Memory B cell (primary cell): ENCODE results near the gene DOK4.

ENCODE experiments used
- ATAC-seq: fragments of 150-1000 bp; cut with Tn5 transposase; 2 replicates; pipeline ENCODE4 v1.10.0; 2021; ENCODE audit warnings: low read depth, mild to moderate bottlenecking, moderate library complexity
- DNase-seq, 2 donors: peaks; one replicate each; pipeline ENCODE4 v3.0.0; 2022; ENCODE audit warnings: low spot score in 2 of 2
- H3K27ac Mint-ChIP-seq: one replicate; pipeline ENCODE4 v1.8.0; 2022; ENCODE audit warnings: mild to moderate bottlenecking, moderate library complexity, mixed read lengths
- H3K27me3 Mint-ChIP-seq: one replicate; pipeline ENCODE4 v1.8.0; 2022; ENCODE audit warnings: mixed read lengths
- H3K36me3 Mint-ChIP-seq: one replicate; pipeline ENCODE4 v1.8.0; 2022; ENCODE audit warnings: mild to moderate bottlenecking, mixed read lengths
- H3K4me1 Mint-ChIP-seq: one replicate; pipeline ENCODE4 v1.8.0; 2022; ENCODE audit warnings: mixed read lengths
- H3K4me3 Mint-ChIP-seq: one replicate; pipeline ENCODE4 v1.8.0; 2022; ENCODE audit warnings: mild to moderate bottlenecking, moderate library complexity, mixed read lengths
- H3K9me3 Mint-ChIP-seq: one replicate; pipeline ENCODE4 v1.8.0; 2022; ENCODE audit warnings: mixed read lengths

DOK4 gene

GRCh38 chr16:57514791-57515600 lies 28.7 kb upstream of the DOK4 start:
- no peak for DNase-seq
- ATAC-seq, result no peak
- Mint-ChIP-seq H3K4me3 (no peak overlapping the region), H3K36me3 (peaks cover 24% of the 10 kb centered on the region), H3K4me1 (peaks cover 2% of the 10 kb centered on the region), H3K9me3 (no peaks in the 10 kb centered on the region), H3K27ac (no peak overlapping the region), H3K27me3 (no peaks in the 10 kb centered on the region)

GRCh38 chr16:57514371-57514770 lies 28.1 kb upstream of the DOK4 start:
- no peaks in the 10 kb centered on the region for H3K27me3 Mint-ChIP-seq
- no peak overlapping the region for H3K4me3 Mint-ChIP-seq
- ATAC-seq, result no peak
- H3K36me3 Mint-ChIP-seq, result peaks cover 24% of the 10 kb centered on the region
- no peak overlapping the region for H3K27ac Mint-ChIP-seq
- DNase-seq, result no peak
- H3K4me1 Mint-ChIP-seq, result no peaks in the 10 kb centered on the region
- H3K9me3 Mint-ChIP-seq, result no peaks in the 10 kb centered on the region

DNA sequence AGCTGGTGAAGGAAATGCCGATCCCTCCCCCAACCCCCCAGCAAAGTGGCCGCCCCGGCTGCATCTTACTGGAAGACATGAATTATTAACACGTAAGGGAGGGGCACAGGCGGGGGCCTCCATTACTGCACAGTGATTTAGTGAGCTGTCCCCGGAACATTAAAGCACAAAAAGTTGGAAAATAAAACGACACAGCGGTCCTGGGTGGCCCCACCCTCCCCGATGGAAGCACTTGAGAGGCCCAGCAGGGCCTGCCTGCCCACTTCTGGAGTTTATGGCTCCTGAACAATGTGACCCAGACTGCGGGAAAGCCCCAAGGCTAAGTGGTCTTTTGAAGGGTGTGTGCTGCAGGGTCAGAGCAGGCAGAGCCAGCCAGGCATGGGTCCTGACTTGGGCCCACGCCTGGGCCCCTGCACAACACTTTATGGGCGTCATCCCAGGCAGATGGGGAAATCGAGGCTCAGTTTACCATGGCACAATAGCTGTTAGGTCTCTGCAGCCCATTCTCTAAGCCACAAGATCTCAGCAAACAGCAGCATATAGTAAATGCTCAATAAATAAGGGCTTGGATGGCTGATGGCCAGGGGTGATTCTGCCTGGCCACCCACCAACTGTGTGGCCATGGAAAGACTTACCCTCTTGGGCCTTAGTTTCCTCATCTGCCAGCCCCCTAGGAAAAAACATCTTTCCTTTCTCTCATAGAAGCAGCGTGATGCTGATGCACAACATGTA lies 27.2 kb upstream of the DOK4 start:
- Mint-ChIP-seq H3K4me1 (no peaks in the 10 kb centered on the region), H3K9me3 (no peaks in the 10 kb centered on the region), H3K27me3 (no peaks in the 10 kb centered on the region), H3K4me3 (no peak overlapping the region), H3K27ac (no peak overlapping the region), H3K36me3 (peaks cover 19% of the 10 kb centered on the region)
- ATAC-seq (no peak), DNase-seq (no peak)

- H3K27me3 Mint-ChIP-seq, result no peaks in the 10 kb centered on the region
- no peaks in the 10 kb centered on the region for H3K9me3 Mint-ChIP-seq
- ATAC-seq (no peak), DNase-seq (no peak)
- no peak overlapping the region for H3K4me3 Mint-ChIP-seq
- H3K27ac Mint-ChIP-seq, result no peak overlapping the region
- H3K4me1 Mint-ChIP-seq, result no peaks in the 10 kb centered on the region
- peaks cover 19% of the 10 kb centered on the region for H3K36me3 Mint-ChIP-seq
Observed at GRCh38 chr16:57512296-57513001, 26.2 kb upstream of the DOK4 start.

DNA sequence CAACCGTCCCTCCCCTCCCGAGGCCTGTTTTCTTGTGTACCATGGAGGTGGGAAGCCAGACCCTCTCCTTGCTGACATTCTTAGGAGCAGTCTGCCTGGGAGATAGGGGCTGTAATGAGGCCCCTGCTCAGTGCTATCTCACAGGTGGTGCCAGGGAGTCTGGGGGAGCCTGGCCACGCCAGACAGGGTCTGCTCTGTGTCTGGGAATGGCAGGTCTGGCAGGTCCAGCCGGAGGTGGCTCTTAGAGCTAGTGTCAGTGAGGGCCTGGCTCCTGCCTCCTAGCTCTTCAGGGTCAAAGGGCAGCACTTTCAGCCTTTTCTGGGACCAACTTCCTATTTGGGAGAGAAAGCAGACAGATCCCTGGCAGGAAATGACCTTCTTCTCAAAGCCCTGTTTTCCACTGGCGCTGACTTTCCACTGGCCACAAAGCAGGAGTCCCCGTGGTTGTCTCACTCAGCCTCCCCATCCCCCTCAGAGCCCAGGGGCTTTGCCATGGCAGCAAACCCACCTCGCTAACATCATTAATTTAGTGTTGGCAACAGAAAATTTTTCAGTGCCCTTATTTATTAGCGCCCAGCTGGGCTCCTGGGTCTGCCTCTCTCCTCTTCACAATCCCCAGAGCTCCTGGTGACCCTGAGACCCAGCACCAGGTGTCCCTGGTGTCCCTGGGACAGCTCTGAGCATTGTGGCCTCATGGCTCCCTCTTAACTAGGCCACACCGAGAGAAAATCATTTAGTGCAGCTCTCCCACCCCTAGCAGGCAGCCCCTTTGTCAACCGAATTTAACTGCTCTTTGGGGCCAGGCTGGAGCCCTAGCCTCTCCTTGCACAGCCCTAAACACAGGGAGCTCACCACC lies 24.0 kb upstream of the DOK4 start:
- H3K9me3 Mint-ChIP-seq, result no peaks in the 10 kb centered on the region
- peaks cover 8% of the 10 kb centered on the region for H3K27me3 Mint-ChIP-seq
- no peak for ATAC-seq
- H3K36me3 Mint-ChIP-seq, result peaks cover 5% of the 10 kb centered on the region
- H3K4me3 Mint-ChIP-seq, result no peak overlapping the region
- no peaks in the 10 kb centered on the region for H3K4me1 Mint-ChIP-seq
- H3K27ac Mint-ChIP-seq, result no peak overlapping the region
- DNase-seq, result no peak

- DNase-seq (no peak), ATAC-seq (no peak)
- Mint-ChIP-seq H3K9me3 (no peaks in the 10 kb centered on the region), H3K27me3 (peaks cover 10% of the 10 kb centered on the region), H3K4me3 (no peak overlapping the region), H3K36me3 (peaks cover 5% of the 10 kb centered on the region), H3K27ac (no peak overlapping the region), H3K4me1 (no peaks in the 10 kb centered on the region)
Observed at GRCh38 chr16:57509231-57509923, 23.1 kb upstream of the DOK4 start.

- Mint-ChIP-seq H3K4me3 (no peak overlapping the region), H3K36me3 (peaks cover 3% of the 10 kb centered on the region)
Observed at GRCh38 chr16:57508035-57508425, 21.7 kb upstream of the DOK4 start.

DNA sequence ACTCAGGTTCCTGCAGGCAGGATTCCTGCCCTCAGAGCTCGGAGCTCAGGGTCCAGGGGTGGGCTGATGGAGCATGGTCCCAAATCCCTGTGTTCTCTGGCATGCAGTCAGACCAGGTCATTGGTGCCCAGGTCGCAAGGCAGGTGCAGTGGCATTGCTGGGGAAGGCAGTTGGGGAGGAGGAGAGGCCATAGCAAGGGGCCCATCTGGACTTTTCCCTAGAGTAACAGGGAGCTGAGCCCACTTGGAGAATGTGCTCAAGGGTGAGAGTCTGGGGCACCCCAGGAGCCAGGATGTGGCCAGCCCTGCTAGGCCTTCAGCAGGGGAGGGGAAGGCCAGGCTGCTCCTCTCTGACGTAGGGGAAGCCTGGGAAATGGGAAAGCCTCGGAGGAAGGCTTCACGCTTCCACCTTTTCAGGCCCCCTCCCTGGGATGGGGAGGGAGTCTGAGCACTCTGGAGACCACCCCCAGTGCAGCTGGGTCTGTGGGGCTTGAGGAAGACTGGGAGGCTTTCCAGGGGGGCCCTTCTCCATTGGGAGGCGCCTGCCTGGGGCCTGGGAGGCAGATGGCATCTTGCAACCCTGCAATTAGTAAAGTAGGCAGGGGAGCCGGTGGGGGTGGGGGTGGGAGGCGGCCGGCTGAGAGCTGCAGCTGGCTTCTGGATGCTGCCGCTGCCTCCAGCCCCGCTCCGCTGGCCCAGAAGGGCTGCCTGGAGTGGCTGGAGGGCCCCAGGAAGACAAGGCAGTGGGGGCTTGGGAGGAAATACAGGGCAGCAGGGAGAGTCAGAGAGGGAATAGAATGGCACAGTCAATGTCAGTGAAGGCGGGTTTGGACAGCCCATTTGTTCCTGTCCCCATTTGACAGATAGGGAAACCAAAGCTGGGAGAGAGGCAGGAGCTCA lies 21.1 kb upstream of the DOK4 start:
- Mint-ChIP-seq H3K27ac (no peak overlapping the region), H3K9me3 (no peaks in the 10 kb centered on the region), H3K4me1 (no peaks in the 10 kb centered on the region), H3K36me3 (peaks cover 3% of the 10 kb centered on the region), H3K27me3 (peaks cover 10% of the 10 kb centered on the region), H3K4me3 (no peak overlapping the region)
- ATAC-seq (no peak), DNase-seq (no peak)

More at GRCh38 chr16:57508035-57508425, 21.7 kb upstream of the DOK4 start:
- H3K4me1 Mint-ChIP-seq, result no peaks in the 10 kb centered on the region
- ATAC-seq (no peak), DNase-seq (no peak)
- peaks cover 10% of the 10 kb centered on the region for H3K27me3 Mint-ChIP-seq
- H3K27ac Mint-ChIP-seq, result no peak overlapping the region
- no peaks in the 10 kb centered on the region for H3K9me3 Mint-ChIP-seq

DNA sequence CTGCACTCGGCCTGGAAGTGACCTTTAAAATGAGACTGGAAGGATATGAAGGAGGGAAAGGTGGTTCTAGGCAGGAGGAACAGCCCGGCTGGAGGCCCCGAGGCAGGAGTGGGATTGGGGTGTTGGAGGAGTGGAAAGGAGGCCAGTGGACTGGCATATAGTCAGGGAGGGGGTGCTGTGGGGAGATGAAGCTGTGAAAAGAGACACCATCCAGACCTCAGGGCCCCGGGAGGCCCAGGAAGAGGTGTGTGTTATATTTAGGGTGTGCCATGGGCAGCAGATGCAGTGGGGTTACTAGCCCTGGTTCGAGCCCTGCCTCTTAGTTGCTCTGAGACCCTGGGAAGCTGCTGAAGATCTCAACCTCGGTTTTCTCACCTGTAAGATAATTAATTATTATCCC lies 18.9 kb upstream of the DOK4 start:
- Mint-ChIP-seq H3K36me3 (no peaks in the 10 kb centered on the region), H3K27me3 (peaks cover 16% of the 10 kb centered on the region), H3K4me3 (no peak overlapping the region), H3K4me1 (peaks cover 2% of the 10 kb centered on the region), H3K27ac (no peak overlapping the region), H3K9me3 (no peaks in the 10 kb centered on the region)
- DNase-seq (no peak), ATAC-seq (no peak)

- H3K9me3 Mint-ChIP-seq, result no peaks in the 10 kb centered on the region
- H3K36me3 Mint-ChIP-seq, result no peaks in the 10 kb centered on the region
- peaks cover 16% of the 10 kb centered on the region for H3K27me3 Mint-ChIP-seq
- ATAC-seq (no peak), DNase-seq (no peak)
- H3K4me1 Mint-ChIP-seq, result peaks cover 2% of the 10 kb centered on the region
- no peak overlapping the region for H3K27ac Mint-ChIP-seq
- no peak overlapping the region for H3K4me3 Mint-ChIP-seq
Observed at GRCh38 chr16:57504491-57504890, 18.2 kb upstream of the DOK4 start.

- Mint-ChIP-seq H3K27me3 (peaks cover 17% of the 10 kb centered on the region), H3K27ac (no peak overlapping the region), H3K4me3 (no peak overlapping the region), H3K4me1 (peaks cover 2% of the 10 kb centered on the region), H3K36me3 (no peaks in the 10 kb centered on the region), H3K9me3 (no peaks in the 10 kb centered on the region)
- ATAC-seq, result no peak
- no peak for DNase-seq
Observed at GRCh38 chr16:57504001-57504400, 17.7 kb upstream of the DOK4 start.

- no peak for DNase-seq
- Mint-ChIP-seq H3K4me3 (no peak overlapping the region), H3K36me3 (no peaks in the 10 kb centered on the region), H3K27ac (no peak overlapping the region), H3K4me1 (peaks cover 2% of the 10 kb centered on the region), H3K9me3 (no peaks in the 10 kb centered on the region), H3K27me3 (peaks cover 20% of the 10 kb centered on the region)
- ATAC-seq, result no peak
Observed at GRCh38 chr16:57503366-57503765, 17.1 kb upstream of the DOK4 start.
